Measurements from ENCODE around the gene C17orf107.

GRCh38 chr17:4854111-4854681 lies 45.1 kb upstream of the C17orf107 start:
- TF ChIP-seq ZNF384 (IDR thresholded peaks at IDR 0.05) (no peak), BHLHE40 (IDR thresholded peaks at IDR 0.05; ENCODE audit: borderline replicate concordance) (no peak), HDGF (IDR thresholded peaks at IDR 0.05; ENCODE audit: borderline replicate concordance) (no peak), ELF4 (IDR thresholded peaks at IDR 0.05) (no peak)

Data from HEK293T (cell line).